Heart right ventricle (tissue), 16 donors: ENCODE results near the gene YJEFN3. TPM values are rescaled to one million over a fixed set of nuclear protein-coding genes. Genes with fewer than 3 reads are reported as not detected.

Source experiments
- ATAC-seq, 8 donors: fragments of 200-7000 bp; cut with Tn5 transposase; one replicate each; pipeline ENCODE4 v1.9.1; 2020; ENCODE audit warnings: mild to moderate bottlenecking in 8 of 8, moderate library complexity in 8 of 8, moderate number of reproducible peaks in 1 of 8
- DNase-seq, 2 donors: peaks; one replicate each; pipeline ENCODE4 v3.0.0-alpha.2; 2020
- H3K27ac ChIP-seq, 10 donors: fragments of 200-600 bp; sonication (generic) in 2 of 10; one replicate each; pipeline versions ENCODE4 v1.5.0 to v1.8.0; 2020 to 2022; ENCODE audit warnings: mild to moderate bottlenecking in 3 of 10
- H3K27me3 ChIP-seq, 7 donors: fragments of 200-600 bp; one replicate each; pipeline ENCODE4 v1.8.0; 2021 to 2022; ENCODE audit warnings: mild to moderate bottlenecking in 2 of 7
- H3K36me3 ChIP-seq, 9 donors: fragments of 200-600 bp; sonication (generic) in 1 of 9; one replicate each; pipeline versions ENCODE4 v1.5.0 to v1.8.0; 2020 to 2022; ENCODE audit warnings: mild to moderate bottlenecking in 2 of 9
- H3K4me1 ChIP-seq, 9 donors: fragments of 200-600 bp; sonication (generic) in 1 of 9; one replicate each; pipeline versions ENCODE4 v1.5.0 to v1.8.0; 2020 to 2022; ENCODE audit warnings: mild to moderate bottlenecking in 4 of 9
- H3K4me3 ChIP-seq, 10 donors: fragments of 200-600 bp; sonication (generic) in 2 of 10; one replicate each; pipeline versions ENCODE4 v1.5.0 to v1.8.0; 2020 to 2022; ENCODE audit warnings: mild to moderate bottlenecking in 7 of 10, moderate library complexity in 2 of 10
- H3K9me3 ChIP-seq, 11 donors: fragments of 200-600 bp in 10 of 11; sonication (generic) in 2 of 11; one replicate each; pipeline versions ENCODE4 v1.5.0 to v1.8.0; 2013 to 2022; ENCODE audit warnings: mild to moderate bottlenecking in 2 of 11, control low read depth in 1 of 11, moderate library complexity in 1 of 11
- CTCF ChIP-seq, 9 donors: fragments of 200-600 bp; sonication (generic) in 2 of 9; IDR thresholded peaks; one replicate each; pipeline versions ENCODE4 v1.5.0 to v1.8.0; 2021 to 2022; ENCODE audit warnings: antibody characterized with exemption in 9 of 9, mild to moderate bottlenecking in 5 of 9, moderate library complexity in 1 of 9
- WGBS, 2 donors: extraction: QIAGEN DNeasy Blood & Tissue Kit; methylation state at CpG; one replicate each; pipeline ENCODE4 v1.1.7; 2013; ENCODE audit warnings: inconsistent platforms in 1 of 2; 5-methylcytosine and 5-hydroxymethylcytosine counted together
- intact Hi-C, 10 donors: fragments of 100-400 bp; cut with DNase I; formaldehyde crosslinking; loops; one replicate each; pipeline versions ENCODE4 v1.11.1 to v1.14.2; 2022
- polyA plus RNA-seq, 2 donors: library from polyadenylated mRNA; stranded (reverse); fragments of 200-250 nt; gene quantifications; one replicate each; pipeline ENCODE4 v1.2.3, GENCODE V29; 2013
- total RNA-seq, 10 donors: library from RNA; stranded (reverse); fragmentation: NEBNext Ultra II Directional in 3 of 10; extraction: Animal tissue kit (Norgen Biotek cat#: 25700) in 3 of 10; gene quantifications; one replicate each; pipeline versions ENCODE4 v1.2.1 to v1.2.4, GENCODE V29; 2021 to 2023
- donor health status: Arrhythmogenic right ventricular cardiomyopathy.
- donor health status: ischemic (EF 13 %, LVEDD 7.1; RV severe dilation, severe dysfunction).
- donor health status: healthy with polysubstance abuse.
- donor health status: DM: no; HTN: yes; CAD: no.
- donor health status: DM: no; HTN: no; CAD: no.
- donor health status: ischemic (EF 25% LVEDD 6.9; RV normal size, moderate dysfunction).
- donor health status: ischemic (EF 25% LVEDD 5.7; RV mildly dilated, moderate dysfunction).
- donor health status: healthy.
- donor health status: DM: yes; HTN: yes; CAD: no.
- donor health status: Ischemic cardiomyopathy.
- donor health status: ischemic (EF 35%, LVEDD 5.7; RV mildly dilated, moderate dysfunction).
- donor health status: nonischemic (EF 11% LVEDD 7.7; RV severe dilation, severe dysfunction).
- donor health status: DM: yes; HTN: yes; CAD: no.
- donor health status: PGD.
- donor health status: ischemic (EF 29% LVEDD 5.4; RV normal size, mild dysfunction).
- donor health status: nonischemic (EF 23%, LVEDD 6.1; RV moderate dilation, normal function).

YJEFN3 gene
- total and polyA plus RNA-seq, 12 donors, result 2.1 to 13.1 (median 2.4) TPM

- Histone ChIP-seq H3K9me3 (no peaks in the 10 kb centered on the region), H3K4me1 (no peaks in the 10 kb centered on the region), H3K27ac (no peak overlapping the region), H3K27me3 (no peaks in the 10 kb centered on the region), H3K36me3 (peaks cover 0 to 100% (median 71%) of the 10 kb centered on the region in 9 donors), H3K4me3 (no peak overlapping the region)
- no peak for TF ChIP-seq CTCF (IDR thresholded peaks at IDR 0.05)
- DNase-seq, result no peak
- no peak for ATAC-seq
- 94% methylated on average over 33 of the region's 33 CpGs for WGBS, 2 donors
- intact Hi-C loops, result loop anchor here in 1 of 10 donors (10.0 kb wide), 1 partner anchor 304 kb away; the partner anchor contains the start of genes BORCS8 and RFXANK
These were observed 30.3 kb upstream of the YJEFN3 start for GRCh38 chr19:19498255-19498991.

- intact Hi-C loops, result loop anchor here in 1 of 10 donors (10.0 kb wide), 1 partner anchor 305 kb away; the partner anchor contains the start of genes BORCS8 and RFXANK
- no peaks in the 10 kb centered on the region for H3K27me3 ChIP-seq
- no peak for TF ChIP-seq CTCF (IDR thresholded peaks at IDR 0.05)
- H3K27ac ChIP-seq, result no peak overlapping the region
- DNase-seq, result no peak
- no peak overlapping the region for H3K4me3 ChIP-seq
- no peak for ATAC-seq
- H3K9me3 ChIP-seq, result no peaks in the 10 kb centered on the region
- WGBS, 2 donors, result 85 to 89% methylated on average over 18 of the region's 18 CpGs
- no peaks in the 10 kb centered on the region for H3K4me1 ChIP-seq
- peaks cover 0 to 100% (median 70%) of the 10 kb centered on the region in 9 donors for H3K36me3 ChIP-seq
These were observed 29.3 kb upstream of the YJEFN3 start for GRCh38 chr19:19499272-19499995.

GRCh38 chr19:19500975-19501644 lies 27.6 kb upstream of the YJEFN3 start:
- intact Hi-C loops, result no loop called here
- no peaks in the 10 kb centered on the region for H3K27me3 ChIP-seq
- no peak overlapping the region for H3K27ac ChIP-seq
- no peak overlapping the region for H3K4me3 ChIP-seq
- H3K36me3 ChIP-seq, result peaks cover 0 to 100% (median 76%) of the 10 kb centered on the region in 9 donors
- no peak for DNase-seq
- ATAC-seq, result no peak
- no peak for TF ChIP-seq CTCF (IDR thresholded peaks at IDR 0.05)
- 89% methylated on average over 34 of the region's 34 CpGs for WGBS, 2 donors
- H3K9me3 ChIP-seq, result no peaks in the 10 kb centered on the region
- no peaks in the 10 kb centered on the region for H3K4me1 ChIP-seq

GRCh38 chr19:19501798-19502197 lies 26.9 kb upstream of the YJEFN3 start:
- Histone ChIP-seq H3K4me3 (no peak overlapping the region), H3K27me3 (no peaks in the 10 kb centered on the region), H3K27ac (no peak overlapping the region), H3K36me3 (peaks cover 0 to 100% (median 74%) of the 10 kb centered on the region in 9 donors), H3K4me1 (no peaks in the 10 kb centered on the region), H3K9me3 (no peaks in the 10 kb centered on the region)
- 91 to 94% methylated on average over 26 of the region's 26 CpGs for WGBS, 2 donors
- TF ChIP-seq CTCF (IDR thresholded peaks at IDR 0.05), result no peak
- intact Hi-C loops, result no loop called here
- ATAC-seq, result no peak
- no peak for DNase-seq
